Measurements from ENCODE around the gene CAPN5.

The CAPN5 gene

DNA sequence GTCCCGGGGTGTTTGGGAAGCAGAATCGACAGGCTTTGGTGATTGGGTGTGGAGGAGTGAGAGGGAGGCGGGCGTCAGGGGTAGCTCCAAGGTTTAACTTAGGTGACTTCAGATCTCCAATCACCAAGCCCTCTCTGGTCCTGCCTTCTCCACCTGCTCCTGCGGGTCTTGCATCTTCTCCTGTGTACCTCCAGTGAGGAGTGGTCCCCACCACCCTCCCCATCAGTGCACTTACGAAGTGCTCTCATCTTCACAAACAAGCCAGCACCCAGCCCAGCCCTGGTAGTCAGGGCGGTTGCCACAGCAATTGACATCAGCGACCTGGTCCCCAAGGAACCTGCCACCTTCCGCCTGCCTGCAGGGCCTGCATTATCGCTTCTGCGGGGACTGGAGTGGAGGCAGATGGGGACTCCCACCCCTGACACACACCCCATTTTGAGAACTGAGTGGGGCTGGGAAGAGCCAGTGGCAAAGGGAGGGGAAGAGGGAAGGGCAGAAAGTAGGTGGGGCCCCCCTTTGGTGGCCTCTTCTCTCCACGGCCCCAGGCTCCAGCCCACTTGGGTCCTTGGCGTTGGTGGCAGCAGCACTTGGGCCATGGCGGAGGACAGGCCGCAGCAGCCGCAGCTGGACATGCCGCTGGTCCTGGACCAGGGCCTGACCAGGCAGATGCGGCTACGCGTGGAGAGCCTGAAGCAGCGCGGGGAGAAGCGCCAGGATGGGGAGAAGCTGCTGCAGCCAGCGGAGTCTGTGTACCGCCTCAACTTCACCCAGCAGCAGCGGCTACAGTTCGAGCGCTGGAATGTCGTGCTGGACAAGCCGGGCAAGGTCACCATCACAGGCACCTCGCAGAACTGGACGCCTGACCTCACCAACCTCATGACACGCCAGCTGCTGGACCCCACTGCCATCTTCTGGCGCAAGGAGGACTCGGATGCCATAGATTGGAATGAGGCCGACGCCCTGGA, 35.8 kb downstream of the CAPN5 start, which contains the start of gene OMP:
TSS of gene OMP (plus strand) at position 595 of the 965 bp plus-strand sequence. CDS start at position 595, 0 bp downstream.
- DNase-seq = no peak

DNA sequence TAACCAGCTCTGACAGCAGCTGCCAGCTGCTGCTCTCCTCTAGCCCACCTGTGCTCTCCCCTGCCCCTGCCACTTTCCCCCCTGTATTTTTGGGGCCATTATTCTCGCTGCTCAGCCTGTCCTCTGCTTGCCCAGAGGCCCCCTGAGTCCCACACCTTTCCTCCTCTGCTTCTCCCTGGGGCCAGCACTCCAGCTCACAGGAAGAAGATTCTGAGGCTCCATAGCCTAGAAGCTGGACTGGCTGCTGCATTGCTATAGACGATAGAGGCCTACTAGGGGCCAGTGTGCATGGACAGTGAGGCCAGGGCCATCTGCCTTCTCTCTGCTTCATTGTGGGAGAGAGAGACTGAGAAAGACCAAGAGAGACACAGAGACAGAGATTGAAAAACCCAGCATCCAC, 36.5 kb downstream of the CAPN5 start:
- DNase-seq = no peak

DNA sequence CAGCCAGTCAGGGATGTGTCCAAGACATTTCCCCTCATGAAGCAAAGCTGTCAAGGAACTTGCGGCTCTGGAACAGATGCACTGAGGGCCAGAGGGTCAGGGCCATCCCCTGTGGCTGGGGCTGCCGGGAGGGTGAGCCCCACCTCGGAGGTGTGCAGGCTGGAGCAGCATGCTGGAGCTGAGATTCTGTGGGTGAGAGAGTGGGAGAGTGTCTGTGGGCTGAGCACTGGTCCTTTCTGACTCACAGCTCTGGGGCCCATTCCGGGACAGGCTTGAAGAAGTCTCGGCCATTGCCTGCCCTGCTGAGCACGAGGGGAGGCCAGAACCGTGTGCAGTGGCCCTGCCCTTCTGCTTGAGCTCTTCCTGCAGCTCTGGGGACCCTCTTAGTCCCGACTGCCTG, 38.0 kb downstream of the CAPN5 start:
- no peak for DNase-seq

DNA sequence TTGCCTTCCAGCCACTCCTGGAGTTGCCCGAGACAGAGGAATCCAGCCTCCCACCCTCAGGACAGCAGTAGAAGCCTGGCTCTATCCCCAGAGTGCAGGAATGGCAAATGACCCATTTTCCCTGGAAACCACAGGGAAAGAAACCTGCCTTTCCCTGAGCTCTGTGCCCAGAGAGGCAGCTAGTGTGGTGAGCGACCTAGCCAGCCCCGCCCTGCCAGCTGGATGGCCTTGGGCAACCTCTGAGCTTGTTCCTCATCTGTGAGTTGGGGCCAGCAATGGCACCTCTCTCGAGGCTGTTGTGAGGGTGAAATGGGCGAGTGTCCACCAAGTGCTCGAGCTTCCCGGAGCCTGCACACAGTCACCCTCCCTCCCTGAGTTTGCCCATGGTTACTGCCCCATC, 39.5 kb downstream of the CAPN5 start:
- DNase-seq = no peak

DNA sequence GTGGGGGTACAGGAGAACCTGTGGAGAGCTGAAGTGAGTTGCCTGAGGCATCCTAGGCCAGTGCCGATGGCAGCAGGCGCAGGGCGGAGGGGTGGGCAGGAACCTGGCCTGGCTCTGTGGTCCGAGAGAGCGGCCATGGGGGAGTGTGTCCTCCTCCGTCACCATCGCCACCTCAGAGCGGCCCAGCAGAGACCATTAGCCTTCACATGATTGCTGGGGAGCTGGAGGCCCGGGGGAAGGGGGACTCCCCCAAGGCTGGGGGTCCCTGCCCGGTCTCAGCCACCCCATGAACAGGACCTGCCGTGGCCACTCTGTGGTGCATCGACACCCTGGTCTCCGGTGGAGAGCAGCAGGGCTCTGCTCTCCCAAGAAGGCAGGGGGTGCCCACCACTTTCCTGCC, 40.0 kb downstream of the CAPN5 start:
- DNase-seq = no peak

DNA sequence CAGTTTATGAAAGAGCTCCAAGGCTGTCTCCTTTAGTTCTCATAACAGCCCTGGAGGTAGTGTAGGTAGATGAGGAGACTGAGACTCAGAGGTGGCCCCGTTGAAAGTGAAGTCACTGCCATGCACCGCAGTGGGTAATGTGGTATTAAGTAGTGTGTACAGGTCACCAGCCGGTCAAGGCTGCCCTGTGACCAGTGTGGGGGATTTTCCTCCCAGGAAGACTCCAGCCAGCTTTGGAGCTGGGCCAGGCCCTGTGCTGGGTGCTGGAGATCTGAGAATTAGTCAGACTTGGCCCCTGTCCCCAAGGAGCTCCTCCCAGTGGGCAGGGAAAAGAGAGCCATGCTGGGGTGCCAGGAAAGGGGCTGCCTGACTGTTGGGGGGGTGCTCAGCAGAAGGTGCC, 41.2 kb downstream of the CAPN5 start:
- DNase-seq = no peak

DNA sequence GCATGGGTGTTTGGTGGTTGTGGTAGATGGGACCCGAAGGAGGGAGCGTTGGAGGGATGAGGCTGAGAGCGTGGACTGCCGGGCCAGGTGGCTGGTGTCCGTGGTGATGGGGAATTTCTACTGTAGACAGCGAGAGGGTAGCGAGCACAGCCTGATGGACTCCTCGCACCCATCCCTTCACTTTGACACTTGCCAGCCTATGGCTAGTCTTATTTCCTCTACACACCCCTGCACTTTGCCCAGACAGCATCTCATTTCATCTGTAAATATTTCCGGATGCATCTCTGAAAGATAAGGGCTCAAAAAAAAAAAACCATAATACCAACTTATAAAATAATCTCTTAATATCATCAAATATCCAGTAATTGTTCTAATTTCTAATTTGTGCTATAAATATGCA, 41.7 kb downstream of the CAPN5 start:
- no peak for DNase-seq

DNA sequence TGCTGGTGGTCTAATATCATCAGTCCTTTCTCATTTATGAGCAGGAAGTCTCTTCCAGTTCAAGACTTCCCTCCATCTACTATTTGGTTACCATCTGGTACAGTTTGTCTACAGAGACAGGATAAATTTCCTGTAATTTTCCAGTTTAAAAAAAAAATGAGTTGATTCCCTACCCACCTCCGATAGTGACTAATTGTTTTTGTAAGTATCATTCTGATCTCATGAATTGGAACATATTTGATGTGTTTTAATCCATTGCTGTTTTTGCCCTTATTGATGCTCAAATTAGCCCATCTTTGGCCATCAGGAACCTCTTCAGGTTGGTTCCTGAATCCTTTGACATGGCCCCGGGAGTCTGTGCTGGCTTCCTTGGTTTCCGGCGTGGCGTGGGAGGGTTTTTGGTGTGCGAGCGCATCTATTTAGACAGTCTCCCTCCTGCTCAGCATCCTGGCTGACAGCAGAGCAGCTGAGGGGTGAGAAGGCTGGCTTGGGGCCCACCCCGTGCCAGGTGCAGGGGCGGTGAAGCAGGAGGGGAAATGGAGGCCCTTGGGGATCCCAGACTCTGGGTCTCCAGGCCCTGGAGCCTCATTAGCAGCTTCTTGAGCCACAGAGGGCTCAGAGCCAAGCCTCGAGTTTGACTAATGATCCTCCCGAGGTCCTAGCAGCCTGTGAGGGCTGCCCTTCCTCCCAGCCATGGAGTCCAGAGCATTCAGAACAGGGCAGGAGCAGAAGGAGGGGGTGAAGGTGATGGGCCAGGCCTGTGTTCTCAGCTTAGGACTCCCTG, 42.7 kb downstream of the CAPN5 start:
- no peak for DNase-seq

DNA sequence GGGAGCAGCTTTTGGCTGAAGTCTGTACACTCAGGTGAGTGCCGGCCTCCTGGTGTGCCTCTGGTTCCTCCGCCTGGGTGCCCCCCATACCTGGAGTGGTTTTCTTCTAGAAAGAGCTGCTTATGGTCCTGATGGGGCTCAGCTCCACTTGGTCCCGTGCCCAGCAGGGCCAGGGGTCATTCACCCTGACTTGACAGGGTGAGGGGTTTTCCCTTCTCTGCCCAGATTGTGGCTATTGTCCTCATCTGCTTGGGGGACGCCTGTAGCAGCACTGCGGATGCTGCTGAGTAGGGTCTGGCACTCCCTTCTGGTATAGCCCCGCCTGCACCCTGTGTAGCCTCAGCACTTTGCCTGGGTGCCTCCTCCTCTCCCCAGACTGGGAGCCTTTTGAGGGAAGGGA, 44.1 kb downstream of the CAPN5 start:
- no peak for DNase-seq

DNA sequence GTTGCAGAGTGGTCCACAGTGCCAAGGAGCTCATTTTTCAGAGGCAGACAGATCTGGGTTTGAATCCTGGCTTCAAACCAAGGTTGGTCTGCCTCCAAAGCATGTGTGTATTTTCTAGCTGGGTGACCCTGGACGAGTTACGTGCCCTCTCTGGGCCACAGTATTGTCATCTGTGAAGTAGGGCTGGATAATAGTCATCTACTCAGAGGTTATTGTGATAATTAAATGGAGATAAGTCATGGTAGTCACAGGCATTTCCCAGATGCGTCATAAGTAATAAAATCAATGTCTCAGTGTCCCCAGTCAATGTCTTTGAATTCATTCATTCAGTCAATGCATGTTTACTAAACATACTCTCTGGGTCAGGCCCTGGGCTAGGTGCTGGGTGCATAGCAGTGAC, 44.5 kb downstream of the CAPN5 start:
- no peak for DNase-seq

DNA sequence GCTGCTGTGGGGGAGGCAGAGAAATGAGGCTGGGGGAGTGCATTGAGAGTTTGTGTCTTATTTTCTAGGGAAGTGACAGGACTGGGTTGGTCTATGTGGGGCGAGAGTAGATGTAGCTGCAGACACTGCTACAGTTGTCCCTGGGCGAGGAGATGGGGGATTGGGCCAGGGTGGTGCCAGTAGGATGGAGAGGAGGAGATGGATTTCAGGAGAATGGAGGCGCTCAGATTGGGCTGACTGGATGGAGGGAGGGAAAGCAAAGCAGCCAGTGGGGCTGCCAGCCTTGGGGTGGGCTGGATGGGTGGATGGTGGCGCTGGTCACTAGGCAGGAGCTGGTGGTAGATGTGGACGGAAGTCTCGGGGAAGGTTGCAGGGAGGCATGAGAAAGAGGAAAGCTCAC, 45.2 kb downstream of the CAPN5 start:
- no peak for DNase-seq

DNA sequence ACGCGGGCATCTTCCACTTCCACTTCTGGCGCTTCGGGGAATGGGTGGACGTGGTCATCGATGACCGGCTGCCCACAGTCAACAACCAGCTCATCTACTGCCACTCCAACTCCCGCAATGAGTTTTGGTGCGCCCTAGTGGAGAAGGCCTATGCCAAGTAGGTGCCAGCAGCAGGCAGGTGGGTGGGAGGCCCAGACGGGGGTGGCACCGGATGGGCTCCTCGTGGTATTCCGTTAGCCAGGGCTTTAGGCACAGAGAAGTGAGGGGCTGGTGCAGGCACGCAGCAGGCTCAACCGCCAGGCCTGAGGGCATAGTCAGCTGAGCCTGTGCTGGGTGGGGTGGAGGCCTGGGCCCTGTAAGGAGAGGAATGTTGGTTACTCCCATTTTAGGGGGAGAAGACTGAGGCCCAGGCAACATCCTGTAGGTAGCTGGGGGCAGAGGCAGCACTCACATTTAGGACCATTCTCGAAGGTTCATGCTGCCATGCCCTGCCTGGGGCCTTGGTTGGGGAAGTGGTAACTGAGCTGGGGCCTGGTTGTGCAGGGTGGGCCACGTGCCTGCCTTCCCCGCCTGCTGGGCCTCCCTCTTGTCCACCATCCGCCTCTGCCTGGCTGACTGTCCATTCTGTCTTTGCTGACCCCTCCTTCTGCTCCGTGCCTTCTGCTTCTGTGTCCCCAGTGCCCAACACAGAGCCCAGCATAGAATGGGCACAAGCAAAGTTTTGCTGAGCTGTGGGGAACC, 46.0 kb downstream of the CAPN5 start:
- no peak for DNase-seq

DNA sequence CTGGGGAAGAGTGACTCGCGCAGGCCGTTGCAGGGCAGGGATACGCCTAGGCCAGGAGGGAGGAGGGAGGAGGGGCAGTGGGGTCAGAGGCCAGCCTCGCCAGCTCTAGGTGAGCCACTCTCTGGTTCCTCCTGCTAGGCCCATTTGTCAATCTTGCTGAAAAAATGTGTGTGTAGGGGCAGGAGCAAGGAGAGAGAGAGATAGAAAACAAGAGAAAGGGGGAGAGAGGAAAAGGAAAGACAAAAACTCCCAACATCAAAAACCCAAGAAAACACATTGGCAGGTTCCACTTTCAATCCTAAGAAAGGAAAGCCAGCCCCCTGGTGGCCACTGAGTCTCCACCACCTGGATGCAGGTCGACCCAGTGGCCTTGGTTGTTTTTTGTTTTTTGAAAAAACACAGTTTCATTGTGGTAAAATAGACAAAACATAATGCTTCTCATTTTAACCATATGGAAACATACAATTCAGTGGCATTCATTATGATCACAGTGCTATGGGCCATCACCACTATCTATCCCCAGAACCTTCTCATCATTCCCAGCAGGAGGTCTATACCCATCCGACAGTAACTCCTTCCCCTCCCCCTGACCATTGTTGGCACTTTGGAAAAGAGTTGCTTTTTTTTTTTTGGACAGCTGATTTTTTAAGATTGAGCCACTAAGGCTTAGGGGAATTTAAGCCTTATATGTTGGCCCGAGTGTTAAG, 46.8 kb downstream of the CAPN5 start:
- no peak for DNase-seq

DNA sequence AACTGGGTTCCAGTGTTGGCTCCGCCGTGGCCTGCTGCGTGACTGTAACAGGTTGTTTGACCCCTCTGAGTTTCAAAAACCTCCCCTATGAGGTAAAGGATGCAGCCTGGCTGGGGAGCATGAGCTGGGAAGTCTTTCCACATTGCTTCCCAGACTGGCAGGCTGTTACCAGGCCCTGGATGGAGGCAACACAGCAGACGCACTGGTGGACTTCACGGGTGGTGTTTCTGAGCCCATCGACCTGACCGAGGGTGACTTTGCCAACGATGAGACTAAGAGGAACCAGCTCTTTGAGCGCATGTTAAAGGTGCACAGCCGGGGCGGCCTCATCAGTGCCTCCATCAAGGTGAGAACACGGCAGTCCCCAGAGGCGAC, 47.3 kb downstream of the CAPN5 start:
- no peak for DNase-seq

DNA sequence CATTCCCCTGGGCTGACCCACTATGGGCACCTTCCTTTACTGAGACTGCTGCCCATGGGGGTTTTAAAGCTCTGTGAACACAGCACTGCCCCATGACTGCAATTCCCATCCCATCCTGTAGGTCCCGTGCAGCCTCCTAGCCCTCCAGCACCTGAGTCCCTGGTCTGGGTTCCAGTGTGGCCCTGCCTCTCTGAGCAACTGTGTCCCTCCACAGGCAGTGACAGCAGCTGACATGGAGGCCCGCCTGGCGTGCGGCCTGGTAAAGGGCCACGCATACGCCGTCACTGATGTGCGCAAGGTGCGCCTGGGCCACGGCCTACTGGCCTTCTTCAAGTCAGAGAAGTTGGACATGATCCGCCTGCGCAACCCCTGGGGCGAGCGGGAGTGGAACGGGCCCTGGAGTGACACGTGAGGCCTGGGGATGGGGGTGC, 48.4 kb downstream of the CAPN5 start:
- DNase-seq = no peak

DNA sequence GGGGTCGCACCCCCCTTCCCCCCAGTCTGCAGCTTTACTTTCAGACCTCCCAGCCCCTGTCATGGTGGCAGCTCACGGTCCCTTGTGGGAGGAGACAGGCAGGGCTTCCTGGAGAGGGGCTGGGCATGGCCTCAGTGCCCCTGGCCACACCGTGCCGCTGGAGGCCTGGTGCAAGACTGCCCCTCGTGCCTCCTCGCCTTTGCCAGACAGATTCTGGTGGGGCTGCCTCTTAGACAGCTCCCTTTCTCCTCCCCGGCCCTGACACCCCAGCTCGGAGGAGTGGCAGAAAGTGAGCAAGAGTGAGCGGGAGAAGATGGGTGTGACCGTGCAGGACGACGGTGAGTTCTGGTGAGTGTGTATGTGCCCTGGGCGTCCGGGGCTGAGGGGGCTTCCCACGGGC, 49.2 kb downstream of the CAPN5 start:
- no peak for DNase-seq

DNA sequence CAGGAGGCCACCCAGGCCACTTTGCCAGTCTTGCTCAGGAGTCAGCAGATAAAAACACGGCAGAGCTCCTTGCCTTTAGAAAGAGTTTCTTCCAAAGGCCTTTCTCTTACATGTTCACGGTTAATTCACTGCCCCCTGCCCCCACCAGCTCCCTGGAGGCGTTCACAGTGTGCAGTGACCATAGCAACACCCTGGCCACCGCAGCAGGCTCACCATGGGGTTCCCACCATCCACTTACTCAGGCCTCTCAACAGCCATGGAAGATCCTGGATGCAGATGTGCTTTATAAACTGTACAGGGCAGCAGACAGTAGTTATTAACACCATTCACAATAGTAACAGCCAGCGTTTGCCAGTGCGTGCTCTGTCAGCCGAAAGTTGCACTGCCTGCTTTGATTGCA, 50.7 kb downstream of the CAPN5 start:
- DNase-seq = no peak

DNA sequence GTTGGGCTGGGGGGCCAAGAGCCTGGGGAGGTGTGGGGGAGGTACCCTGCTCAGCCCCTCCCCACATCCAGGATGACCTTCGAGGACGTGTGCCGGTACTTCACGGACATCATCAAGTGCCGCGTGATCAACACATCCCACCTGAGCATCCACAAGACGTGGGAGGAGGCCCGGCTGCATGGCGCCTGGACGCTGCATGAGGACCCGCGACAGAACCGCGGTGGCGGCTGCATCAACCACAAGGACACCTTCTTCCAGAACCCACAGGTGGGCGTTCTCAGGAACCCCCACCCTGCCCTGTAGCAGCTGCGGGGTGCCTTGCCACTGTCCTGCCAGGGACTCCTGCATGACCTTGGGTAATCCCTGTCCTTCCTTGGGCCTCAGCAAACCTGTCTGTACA, 51.3 kb downstream of the CAPN5 start:
- no peak for DNase-seq

DNA sequence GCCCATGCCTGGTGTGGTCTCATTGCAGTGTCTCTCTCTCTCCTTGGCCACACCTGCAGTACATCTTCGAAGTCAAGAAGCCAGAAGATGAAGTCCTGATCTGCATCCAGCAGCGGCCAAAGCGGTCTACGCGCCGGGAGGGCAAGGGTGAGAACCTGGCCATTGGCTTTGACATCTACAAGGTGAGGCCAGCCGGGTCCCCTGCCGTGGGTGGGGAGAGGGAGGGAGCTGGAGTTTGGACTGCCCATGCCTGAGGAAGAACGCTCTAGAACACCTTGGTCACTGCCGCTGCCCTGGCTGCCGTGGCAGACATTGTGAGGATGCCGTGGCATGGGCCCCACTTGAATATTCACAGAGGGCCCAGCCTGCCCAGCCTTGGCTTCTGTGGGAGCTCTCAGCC, 52.2 kb downstream of the CAPN5 start:
- no peak for DNase-seq

DNA sequence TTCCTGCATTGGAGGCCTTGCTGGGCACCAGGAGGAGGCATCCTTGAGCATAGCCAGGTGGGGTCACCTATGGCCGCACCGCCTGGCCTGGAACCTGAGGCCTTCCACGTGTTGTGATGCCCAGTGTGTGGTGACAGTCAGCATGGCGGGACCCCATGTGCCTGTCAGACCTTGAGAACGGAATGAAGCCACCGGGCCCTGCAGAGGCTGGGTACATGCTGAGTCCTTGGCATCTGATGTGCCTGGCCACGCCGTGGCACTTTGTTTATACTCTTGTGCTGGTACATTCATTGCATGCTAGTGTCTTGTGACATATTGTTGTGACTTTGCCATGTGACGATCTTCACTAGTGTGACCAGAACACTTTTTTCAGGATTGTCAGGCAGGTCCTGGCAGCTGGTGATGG, 52.8 kb downstream of the CAPN5 start:
- DNase-seq = no peak

DNA sequence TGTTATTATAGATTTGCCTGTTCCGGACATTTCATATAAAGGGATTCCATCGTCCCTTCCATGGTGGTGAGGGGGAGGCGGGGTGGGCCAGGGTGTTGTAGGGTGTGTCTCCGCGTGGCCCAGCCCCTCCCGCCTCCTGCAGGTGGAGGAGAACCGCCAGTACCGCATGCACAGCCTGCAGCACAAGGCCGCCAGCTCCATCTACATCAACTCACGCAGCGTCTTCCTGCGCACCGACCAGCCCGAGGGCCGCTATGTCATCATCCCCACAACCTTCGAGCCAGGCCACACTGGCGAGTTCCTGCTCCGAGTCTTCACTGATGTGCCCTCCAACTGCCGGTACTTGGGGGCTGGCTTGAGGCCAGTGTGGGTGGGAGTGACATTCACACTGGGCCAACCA, 53.8 kb downstream of the CAPN5 start:
- no peak for DNase-seq

DNA sequence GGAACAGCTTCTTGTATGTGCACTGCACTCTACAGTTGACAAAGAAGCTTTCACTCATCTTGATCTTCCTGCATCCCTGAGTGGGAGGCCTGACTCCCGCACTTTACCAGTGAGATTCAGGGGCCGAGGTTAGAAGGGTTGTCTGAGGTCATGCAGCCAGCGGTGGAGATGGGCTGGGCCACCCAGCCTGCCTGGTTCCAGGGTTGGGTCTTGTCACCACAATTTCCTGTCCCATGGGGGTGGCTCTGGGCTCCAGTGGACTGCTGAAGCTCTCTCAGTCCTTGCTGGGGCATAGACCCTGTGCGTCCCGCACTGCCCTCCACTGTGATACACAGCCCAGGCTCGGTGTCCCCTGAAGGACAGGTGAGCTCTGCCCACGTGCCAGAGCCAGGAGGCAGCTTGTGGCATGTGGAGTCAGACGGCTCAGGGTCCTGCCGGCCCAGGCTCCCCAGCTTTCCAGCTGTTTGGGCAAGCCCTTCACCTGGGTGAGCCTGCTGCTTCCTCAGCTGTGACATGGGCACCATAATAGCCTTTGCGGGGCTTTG, 54.4 kb downstream of the CAPN5 start:
- no peak for DNase-seq

Data from activated CD8-positive, alpha-beta memory T cell treated with anti-CD3 and anti-CD28 coated beads, Interleukin-2, amount 50 U/mL, for 4 hours (primary cell).